GM23338 (cell line): Measurements from ENCODE around the gene RYR2. TPM values are rescaled to one million over a fixed set of nuclear protein-coding genes. Genes with fewer than 3 reads are reported as not detected.

ENCODE experiments used
- ATAC-seq: fragments of 200-7000 bp; cut with Tn5 transposase; 3 replicates; pipeline ENCODE4 v1.9.1; 2020
- DNase-seq: peaks from one replicate; pipeline ENCODE4 v3.0.0-alpha.2; 2015; ENCODE audit warnings: low spot score
- H2AFZ ChIP-seq: fragments of 200-600 bp; sonication (generic); 2 replicates; pipeline ENCODE4 v1.8.0; 2016; ENCODE audit warnings: antibody characterized with exemption, mild to moderate bottlenecking, moderate library complexity
- H3F3A ChIP-seq: fragments of 200-600 bp; sonication (generic); replicated peaks from 2 replicates; pipeline ENCODE4 v1.8.0; 2017; ENCODE audit warnings: antibody characterized with exemption, mixed run types, low read depth
- H3K27ac ChIP-seq: fragments of 200-600 bp; sonication (generic); 2 replicates; pipeline ENCODE4 v1.6.1; 2016; ENCODE audit warnings: low read depth
- H3K27me3 ChIP-seq: fragments of 200-600 bp; sonication (generic); 2 replicates; pipeline ENCODE4 v1.8.0; 2016; ENCODE audit warnings: mild to moderate bottlenecking, mixed run types, moderate library complexity; ENCODE audit not compliant: insufficient read depth
- H3K36me3 ChIP-seq: fragments of 200-600 bp; sonication (generic); 2 replicates; pipeline ENCODE4 v1.8.0; 2016; ENCODE audit warnings: mild to moderate bottlenecking; ENCODE audit not compliant: insufficient read depth
- H3K4me1 ChIP-seq: fragments of 200-600 bp; sonication (generic); 2 replicates; pipeline ENCODE4 v1.8.0; 2016; ENCODE audit warnings: mild to moderate bottlenecking, moderate library complexity; ENCODE audit not compliant: insufficient read depth
- H3K4me2 ChIP-seq: fragments of 200-600 bp; sonication (generic); 2 replicates; pipeline ENCODE4 v1.7.1; 2017; ENCODE audit warnings: mixed run types
- H3K4me3 ChIP-seq: fragments of 200-600 bp; sonication (generic); 2 replicates; pipeline ENCODE4 v1.6.1; 2016; ENCODE audit warnings: mixed run types
- H3K79me2 ChIP-seq: fragments of 200-600 bp; sonication (generic); replicated peaks from 2 replicates; pipeline ENCODE4 v1.8.0; 2017; ENCODE audit warnings: mild to moderate bottlenecking; ENCODE audit not compliant: insufficient read depth
- H3K9me2 ChIP-seq: fragments of 200-600 bp; sonication (generic); 2 replicates; pipeline ENCODE4 v1.8.0; 2017; ENCODE audit not compliant: insufficient read depth
- H4K20me1 ChIP-seq: fragments of 200-600 bp; sonication (generic); replicated peaks from 2 replicates; pipeline ENCODE4 v1.8.0; 2017; ENCODE audit warnings: mild to moderate bottlenecking; ENCODE audit not compliant: insufficient read depth
- H3K27ac Mint-ChIP-seq: 2 replicates; pipeline ENCODE4 v1.8.0; 2020; ENCODE audit warnings: inconsistent platforms, mild to moderate bottlenecking, moderate library complexity, mixed read lengths
- H3K27me3 Mint-ChIP-seq: 3 replicates; pipeline ENCODE4 v1.8.0; 2022; ENCODE audit warnings: low read depth, mild to moderate bottlenecking, moderate library complexity, mixed read lengths, inconsistent platforms; ENCODE audit not compliant: insufficient read depth, poor library complexity
- H3K36me3 Mint-ChIP-seq: 3 replicates; pipeline ENCODE4 v1.8.0; 2021; ENCODE audit warnings: low read depth, mild to moderate bottlenecking, inconsistent platforms, moderate library complexity, mixed read lengths
- H3K4me1 Mint-ChIP-seq: 3 replicates; pipeline ENCODE4 v1.8.0; 2020; ENCODE audit warnings: mild to moderate bottlenecking, inconsistent platforms, mixed read lengths
- H3K4me3 Mint-ChIP-seq: 3 replicates; pipeline ENCODE4 v1.8.0; 2021; ENCODE audit warnings: moderate library complexity, mild to moderate bottlenecking, inconsistent platforms, mixed read lengths
- H3K9me3 Mint-ChIP-seq: 3 replicates; pipeline ENCODE4 v1.8.0; 2020; ENCODE audit warnings: moderate library complexity, mild to moderate bottlenecking, inconsistent platforms, mixed read lengths
- CTCF ChIP-seq, 2 experiments: fragments of 200-600 bp in 1 of 2; sonication (generic) in 1 of 2; conservative IDR thresholded peaks; 2 replicates each; pipeline versions ENCODE4 v1.5.1 to v1.6.1; 2016 to 2017; ENCODE audit warnings: antibody characterized with exemption in 2 of 2, low read depth in 2 of 2, mild to moderate bottlenecking in 2 of 2, moderate library complexity in 1 of 2
- NANOG ChIP-seq: IDR thresholded peaks from 2 replicates; pipeline ENCODE4 v1.6.1; 2016; ENCODE audit warnings: antibody characterized with exemption, borderline replicate concordance
- POLR2AphosphoS5 ChIP-seq: IDR thresholded peaks from 2 replicates; pipeline ENCODE4 v1.6.1; 2016; ENCODE audit warnings: antibody characterized with exemption, low read depth
- ZNF331 ChIP-seq: fragments of 250-450 bp; sonication (Bioruptor Pico); IDR thresholded peaks from 2 replicates; pipeline ENCODE4 v1.5.0; 2020; ENCODE audit warnings: low read depth, mild to moderate bottlenecking, moderate library complexity
- polyA plus RNA-seq: library from polyadenylated mRNA; unstranded; fragments of >200 nt; fragmentation: Nextera tagmentation; extraction: Ambion mirVana; gene quantifications from 2 replicates; pipeline ENCODE4 v1.2.1, GENCODE V29; 2016
- total RNA-seq: library from RNA; depleted of rRNA; stranded (reverse); fragments of >200 nt; shearing (Covaris generic); gene quantifications from 2 replicates; pipeline ENCODE4 v1.2.3, GENCODE V29; 2014
- TF ChIP-seq, protein P1 (sequence below): IDR thresholded peaks from 2 replicates; pipeline ENCODE4 v1.6.1; 2016; ENCODE audit warnings: antibody characterized with exemption

Gene RYR2
- total and polyA plus RNA-seq, 2 experiments from 2014 or later, result 8.9 to 10.0 TPM

DNA sequence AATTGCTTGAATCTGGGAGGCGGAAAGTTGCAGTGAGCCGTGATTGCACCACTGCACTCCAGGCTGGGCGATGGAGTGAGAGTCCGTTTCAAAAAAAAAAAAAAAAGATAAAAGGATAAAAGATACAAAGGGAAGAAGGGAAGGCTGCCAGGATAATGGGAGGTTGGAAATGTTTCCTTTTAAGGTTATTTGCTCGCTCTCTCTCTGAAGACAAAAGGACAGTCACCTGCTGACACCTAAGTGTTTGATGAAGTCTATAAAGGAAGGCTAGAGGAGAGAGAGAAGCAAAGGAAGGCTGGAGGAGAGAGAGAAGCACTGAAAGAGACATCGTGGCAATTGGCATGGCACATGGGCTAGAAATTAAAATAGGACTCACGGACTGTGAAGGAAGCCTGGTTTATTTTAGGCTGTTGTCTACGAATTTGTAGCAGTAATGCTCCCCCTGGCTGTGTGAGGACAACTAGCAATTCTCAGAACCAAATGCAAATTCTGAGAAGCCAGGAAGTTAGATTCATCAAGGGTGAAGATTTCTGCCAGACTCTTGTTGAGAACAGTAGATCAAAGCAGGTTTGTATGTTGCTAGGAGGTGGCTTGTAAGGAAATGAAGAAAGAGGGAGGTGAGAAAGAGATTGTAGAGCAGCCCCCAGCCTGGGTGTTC is 694.5 kb downstream of the RYR2 start:
- Mint-ChIP-seq H3K36me3 (no peaks in the 10 kb centered on the region), H3K27ac (peak overlapping the region; percentile 42), H3K4me3 (no peak overlapping the region), H3K27me3 (peaks cover 3% of the 10 kb centered on the region), H3K9me3 (no peaks in the 10 kb centered on the region), H3K4me1 (peaks cover 20% of the 10 kb centered on the region)
- H4K20me1 ChIP-seq, result no peaks in the 10 kb centered on the region
- no peaks in the 10 kb centered on the region for H3K9me2 ChIP-seq
- H3K36me3 ChIP-seq, result no peaks in the 10 kb centered on the region
- DNase-seq, result peak; percentile 75
- no peak overlapping the region for H3K27ac ChIP-seq
- H3K4me3 ChIP-seq, result no peak overlapping the region
- H3K79me2 ChIP-seq, result no peaks in the 10 kb centered on the region
- H3K4me1 ChIP-seq, result peaks cover 15% of the 10 kb centered on the region
- no peaks in the 10 kb centered on the region for H3F3A ChIP-seq
- peak; percentile 79 for ATAC-seq
- H3K4me2 ChIP-seq, result no peak overlapping the region
- no peaks in the 10 kb centered on the region for H3K27me3 ChIP-seq
- no peak overlapping the region for H2AFZ ChIP-seq
- TF ChIP-seq POLR2AphosphoS5, result no peak
- peak; percentile 67 to 72 for TF ChIP-seq CTCF (conservative IDR thresholded peaks at IDR 0.05; ENCODE audit: low read depth in 2 of 2)

- H2AFZ ChIP-seq, result no peak overlapping the region
- no peaks in the 10 kb centered on the region for H3K36me3 Mint-ChIP-seq
- H3K27ac ChIP-seq, result no peak overlapping the region
- H3K27ac Mint-ChIP-seq, result no peak overlapping the region
- H3K27me3 Mint-ChIP-seq, result peaks cover 3% of the 10 kb centered on the region
- H3K4me1 Mint-ChIP-seq, result peaks cover 20% of the 10 kb centered on the region
- no peaks in the 10 kb centered on the region for H4K20me1 ChIP-seq
- ATAC-seq, result no peak
- H3K9me2 ChIP-seq, result no peaks in the 10 kb centered on the region
- H3K4me1 ChIP-seq, result peaks cover 15% of the 10 kb centered on the region
- H3F3A ChIP-seq, result no peaks in the 10 kb centered on the region
- H3K79me2 ChIP-seq, result no peaks in the 10 kb centered on the region
- TF ChIP-seq, protein P1, sequence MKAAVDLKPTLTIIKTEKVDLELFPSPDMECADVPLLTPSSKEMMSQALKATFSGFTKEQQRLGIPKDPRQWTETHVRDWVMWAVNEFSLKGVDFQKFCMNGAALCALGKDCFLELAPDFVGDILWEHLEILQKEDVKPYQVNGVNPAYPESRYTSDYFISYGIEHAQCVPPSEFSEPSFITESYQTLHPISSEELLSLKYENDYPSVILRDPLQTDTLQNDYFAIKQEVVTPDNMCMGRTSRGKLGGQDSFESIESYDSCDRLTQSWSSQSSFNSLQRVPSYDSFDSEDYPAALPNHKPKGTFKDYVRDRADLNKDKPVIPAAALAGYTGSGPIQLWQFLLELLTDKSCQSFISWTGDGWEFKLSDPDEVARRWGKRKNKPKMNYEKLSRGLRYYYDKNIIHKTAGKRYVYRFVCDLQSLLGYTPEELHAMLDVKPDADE, result no peak
- TF ChIP-seq ZNF331 (CRISPR knock-in tag), result no peak
- H3K4me3 ChIP-seq, result no peak overlapping the region
- no peaks in the 10 kb centered on the region for H3K36me3 ChIP-seq
- no peak overlapping the region for H3K4me3 Mint-ChIP-seq
- no peak overlapping the region for H3K4me2 ChIP-seq
- H3K27me3 ChIP-seq, result no peaks in the 10 kb centered on the region
- no peak for DNase-seq
- no peaks in the 10 kb centered on the region for H3K9me3 Mint-ChIP-seq
Observed at GRCh38 chr1:237737448-237737847, 695.5 kb downstream of the RYR2 start.

GRCh38 chr1:237737938-237738610 is 696.1 kb downstream of the RYR2 start:
- no peak for ATAC-seq
- H3K27me3 Mint-ChIP-seq, result peaks cover 3% of the 10 kb centered on the region
- TF ChIP-seq CTCF (conservative IDR thresholded peaks at IDR 0.05; ENCODE audit: low read depth in 2 of 2) (no peak), POLR2AphosphoS5 (no peak), NANOG (no peak)

More at GRCh38 chr1:237737938-237738610, 696.1 kb downstream of the RYR2 start:
- no peak overlapping the region for H3K4me2 ChIP-seq
- no peaks in the 10 kb centered on the region for H3K36me3 ChIP-seq
- H3K27ac Mint-ChIP-seq, result no peak overlapping the region
- no peak for DNase-seq
- peaks cover 20% of the 10 kb centered on the region for H3K4me1 Mint-ChIP-seq
- peaks cover 15% of the 10 kb centered on the region for H3K4me1 ChIP-seq
- H3K79me2 ChIP-seq, result no peaks in the 10 kb centered on the region
- no peaks in the 10 kb centered on the region for H3K27me3 ChIP-seq
- no peaks in the 10 kb centered on the region for H3K36me3 Mint-ChIP-seq
- H2AFZ ChIP-seq, result no peak overlapping the region
- no peak overlapping the region for H3K27ac ChIP-seq
- H3K4me3 ChIP-seq, result no peak overlapping the region
- no peaks in the 10 kb centered on the region for H4K20me1 ChIP-seq
- H3F3A ChIP-seq, result no peaks in the 10 kb centered on the region
- H3K9me3 Mint-ChIP-seq, result no peaks in the 10 kb centered on the region
- H3K9me2 ChIP-seq, result no peaks in the 10 kb centered on the region
- no peak overlapping the region for H3K4me3 Mint-ChIP-seq
